Activated gamma-delta T cell treated with anti-CD3 and anti-CD28 coated beads, Interleukin-2, amount 50 U/mL, for 16 hours (primary cell): ENCODE measurements around the gene S100Z.
"Not testable (repeated sequence)": the region's sequence is repeated elsewhere in the genome, so short reads cannot be mapped to it uniquely, and the experiment has no call there.

Experiments
- DNase-seq: peaks from one replicate; pipeline ENCODE4 v3.0.0-alpha.2; 2020; ENCODE audit warnings: low read depth

The S100Z gene

DNA sequence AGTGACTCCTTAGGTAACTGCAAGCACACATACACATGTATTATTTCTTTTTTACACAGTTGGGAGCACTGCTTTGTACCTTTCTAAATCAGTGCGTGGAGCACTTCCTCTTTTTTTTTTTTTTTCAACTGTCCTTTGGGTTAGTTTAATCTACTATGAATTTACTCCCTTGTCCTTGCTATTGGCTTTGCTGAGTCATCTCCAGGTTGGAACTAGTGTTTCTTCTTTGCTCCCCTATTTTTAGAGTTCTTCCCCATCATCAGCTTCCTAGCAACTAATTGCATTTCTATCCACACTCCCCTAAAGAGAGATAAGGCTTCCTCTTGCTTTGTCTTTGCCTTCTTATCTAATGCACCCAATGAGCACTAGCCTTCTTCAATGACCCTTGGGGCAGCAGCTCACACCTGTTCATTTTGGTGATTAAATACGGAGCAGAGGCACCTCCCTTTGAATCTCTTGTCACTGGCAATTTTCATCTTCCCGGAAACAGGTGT is 24.3 kb downstream of the S100Z start:
- DNase-seq: no peak

DNA sequence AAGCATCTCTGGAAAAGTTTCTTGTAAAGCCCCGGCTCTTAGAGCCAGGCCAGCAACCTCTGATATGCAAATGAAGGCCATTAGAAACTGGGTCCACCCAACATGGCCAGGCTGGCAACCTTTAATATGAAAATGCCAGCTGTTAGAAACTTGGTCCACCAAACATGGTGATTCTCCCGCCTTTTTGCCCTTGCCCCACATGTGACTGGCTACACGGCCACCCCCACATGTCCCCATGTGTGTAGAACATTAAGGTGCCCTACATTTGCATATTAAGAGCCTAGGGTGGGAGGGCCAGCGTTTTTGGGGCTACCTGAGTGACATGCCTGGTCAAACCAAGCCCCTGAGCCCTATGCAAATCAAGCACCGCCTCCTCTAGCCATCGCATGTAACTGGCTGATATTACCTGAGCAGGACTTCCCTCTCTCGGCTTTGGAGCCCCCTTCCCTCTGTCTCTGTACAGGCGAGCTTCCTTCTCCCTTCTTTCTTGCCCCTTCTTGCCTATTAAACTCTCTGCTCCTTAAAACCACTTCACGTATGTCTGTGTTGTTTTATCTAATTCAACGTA is 39.0 kb downstream of the S100Z start:
- no peak for DNase-seq

DNA sequence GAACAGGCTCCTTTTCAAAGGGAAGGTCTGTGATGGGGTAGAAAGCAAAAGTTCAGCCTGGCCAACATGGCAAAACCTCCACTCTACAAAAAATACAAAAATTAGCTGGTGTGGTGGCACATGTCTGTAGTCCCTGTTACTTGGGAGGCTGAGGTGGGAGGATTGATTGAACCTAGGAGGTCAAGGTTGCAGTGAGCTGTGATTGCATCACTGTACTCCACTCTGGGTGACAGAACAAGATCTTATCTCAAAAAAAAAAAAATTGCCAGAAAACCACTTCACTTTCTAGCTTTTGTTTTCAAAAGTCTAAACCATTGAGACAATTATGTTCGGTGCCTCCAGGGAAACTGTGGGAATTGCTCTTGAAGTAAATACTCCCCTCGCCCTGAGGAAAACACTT is 43.5 kb downstream of the S100Z start:
- DNase-seq: no peak

DNA sequence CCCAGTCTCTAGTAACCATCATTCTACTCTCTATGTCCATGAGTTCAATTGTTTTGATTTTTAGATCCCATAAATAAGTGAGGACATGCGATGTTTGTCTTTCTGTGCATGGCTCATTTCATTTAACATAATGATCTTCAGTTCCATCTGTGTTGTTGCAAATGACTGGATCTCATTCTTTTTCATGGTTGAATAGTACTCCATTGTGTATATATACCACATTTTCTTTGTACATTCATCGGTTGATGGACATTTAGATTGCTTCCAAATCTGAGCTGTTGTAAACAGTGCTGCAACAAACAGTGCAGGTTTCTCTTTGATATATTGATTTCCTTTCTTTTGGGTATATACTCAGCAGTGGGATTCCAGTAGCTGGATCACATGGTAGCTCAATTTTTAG is 46.4 kb downstream of the S100Z start:
- DNase-seq: no peak

DNA sequence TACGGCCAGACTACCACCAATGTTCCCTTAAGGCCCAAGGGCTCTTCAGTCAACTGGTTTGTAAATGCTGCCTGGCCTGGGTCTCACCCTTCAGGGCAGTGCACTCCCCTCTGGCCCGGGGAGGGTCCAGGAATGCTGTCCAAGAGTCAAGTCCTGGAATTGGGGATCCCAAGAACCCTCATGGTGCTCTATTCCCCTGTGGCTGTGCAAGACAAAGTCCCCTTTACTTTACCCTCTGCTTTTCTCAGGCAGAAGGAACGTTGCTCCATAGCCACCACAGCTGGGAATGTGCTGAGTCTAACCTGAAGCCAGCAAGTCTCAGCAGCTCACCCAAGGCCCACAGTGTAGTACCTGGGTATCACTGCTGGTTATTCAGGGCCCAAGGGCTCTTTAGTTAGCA is 51.7 kb downstream of the S100Z start:
- no peak for DNase-seq

DNA sequence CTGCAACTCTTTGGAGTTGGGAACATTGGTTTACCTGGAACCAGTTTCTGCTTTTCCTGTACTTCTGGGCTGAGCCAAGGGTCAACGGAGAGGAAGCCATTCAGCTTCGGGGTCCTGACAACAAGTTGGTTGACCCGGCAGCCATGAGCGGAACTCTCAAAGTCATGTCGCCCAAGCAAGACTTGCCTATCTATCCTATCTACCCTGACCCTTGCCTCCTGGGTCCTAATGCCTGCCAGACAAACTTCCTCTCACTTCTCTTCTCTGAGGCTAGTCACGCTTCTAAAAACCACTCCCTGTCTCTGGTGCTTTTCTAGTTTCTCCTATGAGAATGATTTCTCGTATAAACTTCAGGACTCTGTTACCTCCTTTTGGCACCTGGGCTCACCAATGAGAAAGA is 58.4 kb downstream of the S100Z start:
- no peak for DNase-seq

DNA sequence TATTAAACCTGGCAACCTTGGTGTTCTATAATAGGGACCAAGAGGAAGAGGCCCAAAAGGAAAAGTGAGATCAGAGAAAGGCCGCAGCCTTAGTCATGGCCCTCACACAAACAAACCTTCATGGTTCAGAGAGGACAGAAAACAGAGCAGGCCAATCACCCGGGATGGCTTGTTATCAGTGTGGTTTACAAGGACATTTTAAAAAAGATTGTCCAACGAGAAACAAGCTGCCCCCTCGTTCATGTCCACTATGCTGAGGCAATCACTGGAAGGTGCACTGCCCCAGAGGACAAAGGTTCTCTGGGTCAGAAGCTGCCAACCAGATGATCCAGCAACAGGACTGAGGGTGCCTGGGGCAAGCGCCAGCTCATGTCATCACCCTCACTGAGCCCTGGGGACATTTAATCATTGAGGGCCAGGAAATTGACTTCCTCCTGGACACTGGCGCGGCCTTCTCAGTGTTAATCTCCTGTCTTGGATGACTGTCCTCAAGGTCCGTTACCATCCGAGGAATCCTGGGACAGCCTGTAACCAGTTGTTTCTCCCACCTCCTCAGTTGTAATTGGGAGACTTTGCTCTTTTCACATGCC is 60.6 kb downstream of the S100Z start:
- DNase-seq: not testable (repeated sequence)

DNA sequence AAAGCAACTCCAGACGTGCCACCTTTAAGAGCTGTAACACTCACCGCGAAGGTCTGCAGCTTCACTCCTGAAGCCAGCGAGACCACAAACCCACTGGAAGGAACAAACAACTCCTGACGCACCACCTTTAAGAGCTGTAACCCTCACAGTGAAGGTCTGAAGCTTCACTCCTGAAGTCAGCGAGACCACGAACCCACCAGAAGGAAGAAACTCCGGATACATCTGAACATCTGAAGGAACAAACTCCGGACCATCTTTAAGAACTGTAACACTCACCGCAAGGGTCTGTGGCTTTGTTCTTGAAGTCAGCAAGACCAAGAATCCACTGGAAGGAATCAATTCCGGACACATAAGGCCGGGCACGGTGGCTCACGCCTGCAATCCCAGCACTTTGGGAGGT is 64.9 kb downstream of the S100Z start:
- not testable (repeated sequence) for DNase-seq

DNA sequence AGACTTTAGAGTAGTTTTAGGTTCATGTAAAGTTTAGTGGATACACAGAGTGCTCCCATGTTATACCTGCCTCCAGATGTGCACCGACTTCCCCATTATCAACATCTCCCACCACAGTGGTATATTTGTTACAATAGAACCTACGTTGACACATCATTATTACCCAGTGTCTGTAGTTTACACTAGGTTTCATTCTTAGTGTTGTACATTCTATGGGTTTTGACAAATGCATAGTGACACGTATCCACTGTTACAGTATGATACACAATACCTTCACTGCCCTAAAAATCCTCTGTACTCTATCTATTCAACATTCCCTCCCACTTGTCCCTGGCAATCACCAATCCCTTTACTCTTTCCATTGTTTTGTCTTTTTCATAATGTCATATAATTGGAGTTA is 68.7 kb downstream of the S100Z start:
- DNase-seq: no peak

DNA sequence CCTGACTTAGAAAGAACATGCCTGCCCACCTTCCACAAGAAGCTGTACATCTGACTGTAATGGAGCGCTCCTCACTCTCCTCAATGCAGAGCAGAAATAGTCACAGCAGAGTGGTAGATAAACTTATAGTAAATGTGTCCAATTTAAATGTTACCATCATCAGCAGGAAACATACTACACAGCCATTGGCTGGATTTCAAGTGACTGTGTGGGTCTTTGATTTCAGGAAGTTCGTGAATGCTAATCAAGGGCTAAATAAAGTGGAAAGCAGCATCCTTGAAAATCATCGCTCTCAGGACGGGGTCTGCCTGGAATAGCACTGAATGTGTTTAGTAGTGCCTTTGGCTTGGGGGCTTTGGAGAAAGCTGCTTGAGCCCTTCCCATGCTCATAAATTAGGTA is 70.7 kb downstream of the S100Z start:
- DNase-seq: no peak

DNA sequence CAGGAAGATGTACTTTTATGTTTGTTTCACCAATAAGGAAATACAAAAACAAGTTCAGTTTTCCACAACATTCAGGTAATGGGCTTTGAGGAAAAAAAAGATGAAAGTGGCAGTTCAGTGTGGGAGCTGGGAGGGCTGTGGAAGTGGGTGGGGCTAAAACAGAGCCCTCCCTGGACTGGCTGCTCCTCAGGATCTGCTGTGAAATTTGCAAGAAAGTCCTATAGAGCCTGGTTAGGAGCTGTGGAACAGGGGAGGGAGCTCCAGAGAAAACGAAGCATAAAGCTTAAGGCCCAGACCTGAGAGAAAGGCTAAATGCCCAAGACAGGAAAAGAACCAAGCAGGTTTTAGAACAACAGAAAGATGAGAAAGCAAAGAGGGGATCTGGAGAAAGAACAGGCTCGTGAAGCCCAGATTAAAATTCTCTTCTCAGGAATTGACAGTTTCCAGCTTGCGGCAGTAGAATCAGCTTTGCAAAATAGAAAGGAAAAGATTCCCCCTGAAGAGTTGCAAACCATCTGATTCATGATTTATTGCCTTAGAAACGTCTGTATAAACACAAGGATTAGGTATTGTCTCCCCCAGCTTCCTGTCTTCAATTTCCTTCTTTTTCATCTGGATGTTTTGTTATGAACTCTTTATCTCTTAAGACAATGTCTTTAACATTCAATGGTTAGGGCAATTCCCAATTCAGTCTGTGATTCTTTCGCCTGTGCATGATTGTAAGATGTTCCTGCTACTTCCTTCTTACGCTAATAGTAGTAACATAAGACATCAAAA is 76.7 kb downstream of the S100Z start:
- no peak for DNase-seq

DNA sequence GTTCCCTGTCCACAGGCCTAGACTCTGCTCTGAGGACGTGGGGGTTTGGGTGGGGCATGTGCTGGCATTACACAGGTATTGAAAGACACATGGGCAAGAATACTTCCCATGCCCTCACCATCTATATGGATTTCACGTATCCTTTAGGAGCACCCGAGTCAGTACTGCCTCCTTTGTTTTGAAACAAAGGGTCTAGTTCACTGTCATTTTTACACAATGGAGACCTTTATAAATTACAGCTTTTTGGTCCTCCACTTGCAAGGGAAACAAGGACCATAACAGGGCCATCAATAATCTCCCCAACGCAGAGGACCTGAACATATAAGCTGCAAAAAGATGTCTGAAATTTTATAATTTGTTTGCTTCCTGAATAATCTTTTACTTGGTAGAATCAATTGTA is 78.1 kb downstream of the S100Z start:
- no peak for DNase-seq

DNA sequence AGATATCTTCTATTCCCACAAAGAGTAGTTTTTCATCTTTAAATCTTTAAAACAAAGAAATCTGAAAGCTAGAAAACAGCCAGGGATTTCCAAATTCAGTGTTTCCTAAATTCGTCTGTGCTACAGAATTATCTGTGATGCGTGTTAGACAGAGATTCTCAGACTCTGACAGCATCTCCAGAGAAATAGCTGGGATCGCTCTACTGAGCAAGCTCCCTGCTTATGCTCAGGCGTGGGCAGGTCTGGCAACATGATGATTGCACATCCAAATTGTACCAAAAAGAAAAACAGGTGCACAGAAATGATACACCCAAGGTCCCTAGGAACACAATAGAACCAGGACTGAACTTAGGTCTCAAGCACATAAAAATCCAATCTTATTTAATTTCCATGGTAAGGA is 80.3 kb downstream of the S100Z start:
- no peak for DNase-seq

DNA sequence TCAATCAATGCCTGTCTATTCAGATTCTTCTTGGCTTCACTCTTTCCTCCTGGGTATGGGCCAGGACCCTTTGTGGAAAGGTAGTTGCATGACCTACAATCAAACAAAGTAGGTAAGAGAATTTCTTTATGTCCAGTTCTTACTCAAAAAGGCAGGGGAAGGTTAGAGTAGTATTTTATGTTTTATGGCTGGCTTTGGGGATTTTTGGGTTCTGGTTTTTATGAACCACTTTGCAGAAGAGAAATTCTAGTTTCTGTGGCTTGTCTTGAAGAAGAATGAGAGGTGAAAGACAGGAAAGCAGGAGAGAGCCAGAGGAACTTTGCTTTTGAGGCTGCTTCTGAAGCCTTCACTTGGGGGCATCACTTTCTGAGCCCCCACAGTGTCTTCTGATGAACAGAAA is 88.4 kb downstream of the S100Z start:
- DNase-seq: no peak

DNA sequence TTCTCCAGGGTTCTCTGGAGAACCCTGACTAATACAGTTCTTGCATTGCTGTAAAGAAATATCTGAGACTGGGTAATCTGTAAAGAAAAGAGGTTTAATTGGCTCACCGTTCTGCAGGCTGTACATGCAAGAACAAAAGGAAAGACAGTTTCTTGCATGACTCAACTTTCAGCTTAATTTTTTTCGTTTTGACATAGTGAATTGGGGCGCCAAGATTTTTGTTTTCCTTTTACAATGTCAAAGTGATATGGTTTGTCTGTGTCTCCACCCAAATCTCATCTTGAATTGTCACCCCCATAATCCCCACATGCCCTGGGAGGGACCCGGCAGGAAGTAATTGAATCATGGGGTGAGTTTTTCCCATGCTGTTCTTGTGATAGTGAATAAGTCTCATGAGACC is 91.2 kb downstream of the S100Z start:
- DNase-seq: no peak

DNA sequence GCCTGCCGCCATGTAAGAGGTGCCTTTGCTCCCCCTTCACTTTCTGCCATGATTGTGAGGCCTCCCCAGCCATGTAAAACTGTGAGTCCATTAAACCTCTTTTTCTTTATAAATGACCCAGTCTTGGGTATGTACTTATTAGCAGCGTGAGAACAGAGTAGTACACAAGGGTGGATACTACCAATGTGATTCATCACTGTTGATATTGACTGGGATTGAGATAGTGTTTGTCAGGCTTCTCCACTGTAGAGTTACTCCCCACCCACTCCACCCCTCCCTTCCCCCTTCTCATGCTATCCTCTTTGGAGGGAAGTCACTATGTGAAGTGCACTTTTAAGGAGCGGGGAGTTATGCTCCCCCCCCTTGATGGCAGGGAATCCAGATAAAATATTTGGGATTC is 91.6 kb downstream of the S100Z start:
- DNase-seq: no peak

DNA sequence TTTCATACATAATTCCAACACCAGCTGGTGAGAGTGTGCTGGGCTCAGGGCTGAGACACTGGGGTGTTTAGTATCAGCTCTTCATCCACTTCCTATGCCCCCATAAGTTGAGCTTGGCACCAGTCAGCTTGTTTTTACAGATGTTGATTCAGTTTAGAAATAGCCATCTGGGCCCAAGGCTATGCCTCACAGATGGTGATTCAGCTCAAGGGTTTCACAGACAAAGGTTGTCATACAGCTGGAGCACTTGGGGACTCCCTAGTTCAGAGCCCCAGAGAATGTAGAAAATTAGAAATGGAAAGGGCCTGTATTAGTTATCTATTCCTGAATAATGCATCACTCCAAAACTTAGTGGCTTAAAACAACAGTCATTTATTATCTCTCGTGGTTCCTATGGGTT is 92.8 kb downstream of the S100Z start:
- DNase-seq: no peak

DNA sequence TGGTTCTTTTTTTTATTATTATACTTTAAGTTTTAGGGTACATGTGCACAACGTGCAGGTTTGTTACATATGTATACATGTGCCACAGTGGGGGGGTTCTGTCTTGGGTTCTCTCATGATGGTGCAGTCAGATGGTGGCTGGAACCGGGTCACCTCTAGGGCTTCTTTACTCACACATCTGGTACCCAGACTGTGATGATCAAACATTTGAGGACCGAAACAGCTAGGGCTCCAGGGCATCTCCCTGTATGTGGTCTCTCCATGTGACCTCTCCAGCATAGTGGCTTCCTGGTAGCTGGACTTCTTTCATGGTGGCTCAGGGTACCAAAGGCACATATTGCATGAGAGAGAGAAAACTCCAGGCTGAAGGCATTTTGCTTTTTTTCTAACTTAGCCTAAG is 93.2 kb downstream of the S100Z start:
- DNase-seq: no peak

DNA sequence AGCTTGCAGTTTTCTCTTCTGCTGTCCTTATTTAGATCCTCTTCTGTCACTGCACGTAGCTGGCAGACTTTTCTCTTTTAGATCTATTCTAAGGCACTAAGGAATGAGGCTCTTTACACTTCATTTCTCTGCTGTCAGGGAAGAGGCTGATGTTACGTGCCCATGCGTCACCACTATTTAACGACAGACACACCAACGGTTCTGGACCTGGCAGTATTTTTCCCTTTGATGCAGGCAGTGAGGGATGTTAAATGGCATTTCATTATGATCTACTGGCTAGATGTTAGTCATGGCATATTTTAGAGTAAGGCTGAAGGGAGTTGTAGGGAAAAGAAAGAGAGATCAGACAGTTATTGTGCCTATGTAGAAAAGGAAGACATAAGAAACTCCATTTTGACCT is 94.8 kb downstream of the S100Z start:
- DNase-seq: no peak

DNA sequence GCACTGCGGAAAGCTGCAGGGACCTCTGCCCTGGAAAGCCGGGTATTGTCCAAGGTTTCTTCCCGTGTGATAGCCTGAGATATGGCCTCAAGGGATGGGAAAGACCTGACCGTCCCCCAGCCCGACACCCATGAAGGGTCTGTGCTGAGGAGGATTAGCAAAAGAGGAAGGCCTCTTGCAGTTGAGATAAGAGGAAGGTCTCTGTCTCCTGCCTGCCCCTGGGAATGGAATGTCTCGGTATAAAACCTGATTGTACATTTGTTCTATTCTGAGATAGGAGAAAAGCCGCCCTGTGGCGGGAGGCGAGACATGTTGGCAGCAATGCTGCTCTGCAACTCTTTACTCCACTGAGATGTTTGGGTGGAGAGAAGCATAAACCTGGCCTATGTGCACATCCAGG is 95.4 kb downstream of the S100Z start:
- DNase-seq: not testable (repeated sequence)

DNA sequence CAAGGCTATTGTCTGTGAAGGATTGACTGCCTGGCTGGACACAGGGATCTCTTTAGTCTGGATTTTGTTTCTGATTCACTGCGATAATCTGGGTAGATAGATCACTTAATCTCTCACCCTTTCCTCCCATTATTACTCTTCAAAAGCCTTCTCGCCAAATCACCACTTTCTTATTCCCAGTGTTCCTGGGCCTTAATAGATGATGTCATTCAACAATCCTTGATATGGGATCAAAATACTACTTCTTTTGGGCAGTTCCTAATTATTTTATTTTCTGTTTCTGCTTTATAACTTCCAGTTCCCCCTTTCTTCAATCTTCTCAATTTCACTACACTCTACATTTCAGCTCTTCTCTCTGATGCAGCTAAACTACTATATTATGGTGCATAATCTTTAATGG is 96.3 kb downstream of the S100Z start:
- DNase-seq: no peak

DNA sequence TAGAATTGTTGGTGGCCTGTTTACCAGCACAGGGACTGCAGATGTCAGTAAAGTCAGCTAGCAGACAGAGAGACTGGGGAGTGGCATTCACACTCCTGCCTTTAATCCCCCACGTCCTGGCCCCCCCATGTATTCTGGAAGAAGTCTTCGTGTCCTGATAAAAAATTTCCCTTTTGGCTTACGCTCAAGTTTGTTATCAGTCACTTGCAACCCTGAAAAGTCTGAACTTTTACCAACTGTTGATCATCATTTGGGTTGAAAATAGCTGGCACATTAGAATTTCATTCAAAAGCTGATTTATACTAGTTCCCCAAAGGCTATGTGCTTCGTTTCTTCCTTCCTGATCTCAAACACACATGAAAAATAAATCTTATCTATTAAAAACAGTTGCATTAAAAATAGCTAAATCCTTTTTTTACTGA is 97.3 kb downstream of the S100Z start:
- DNase-seq: no peak

DNA sequence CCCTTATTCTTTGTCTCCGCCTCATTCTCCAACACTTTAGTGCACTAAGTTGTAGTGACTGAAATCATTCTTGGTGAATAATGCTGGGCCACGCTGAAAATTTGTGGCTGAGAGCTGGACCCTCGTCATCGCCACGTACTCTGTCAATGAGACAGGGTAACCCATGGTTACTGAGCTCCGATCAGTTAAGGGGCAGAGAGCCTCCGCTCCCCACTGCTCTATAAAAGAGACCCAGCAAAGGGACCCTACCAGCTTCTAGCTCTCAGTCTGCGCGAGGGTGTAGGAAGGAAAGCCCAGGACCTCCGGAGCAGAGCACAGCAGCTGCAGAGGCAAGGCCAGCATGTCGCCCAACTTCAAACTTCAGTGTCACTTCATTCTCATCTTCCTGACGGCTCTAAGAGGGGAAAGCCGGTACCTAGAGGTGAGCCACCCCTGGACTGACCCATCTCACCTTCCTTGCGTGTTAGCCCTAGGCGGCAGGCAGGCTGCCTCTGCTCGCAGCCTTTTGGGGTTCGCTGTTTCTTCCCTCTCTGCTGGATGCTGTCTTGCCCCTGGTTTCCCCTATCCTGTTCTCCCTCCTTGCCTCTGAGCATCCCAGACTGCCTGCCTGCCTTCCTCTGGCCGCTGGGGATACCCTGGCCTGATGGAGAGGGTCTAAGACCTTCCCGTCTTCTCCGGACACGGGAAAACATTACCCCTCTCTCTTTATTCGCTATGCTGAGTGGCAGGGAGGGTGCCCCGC is 103.2 kb downstream of the S100Z start, which contains the start of gene CRHBP:
Gene CRHBP, plus strand, starts transcription at position 251 of the 742 bp plus-strand sequence. Its CDS starts 90 bp downstream, at position 341.
- DNase-seq: no peak
